ENCODE results near the gene PRPF19. TPM values are rescaled to one million over a fixed set of nuclear protein-coding genes. Genes with fewer than 3 reads are reported as not detected.

PRPF19 gene
- polyA plus RNA-seq, 2 of the 4 experiments (the other 2 are of a cell fraction), result 41.1 to 177 TPM

GRCh38 chr11:60933416-60934123, 27.2 kb upstream of the PRPF19 start:
- CTCF ChIA-PET, result interaction anchor here (0.7 to 2.0 kb wide), 5 partner anchors 8 to 36 kb away, joined by 3 to 6 read pairs (median 6); no protein-coding TSS in a partner anchor
- no peak for DNase-seq (ENCODE audit: low read depth in 1 of 2, low spot score in 1 of 2)
- POLR2A ChIA-PET, result no interaction called here
- H3K4me3 ChIP-seq, result no peak overlapping the region
- H3K27ac ChIP-seq, result no peak overlapping the region
- WGBS (ENCODE audit: missing lambda C conversion rate), result 95% methylated on average over 25 of the region's 37 CpGs
- no peaks in the 10 kb centered on the region for H3K9me3 ChIP-seq
- no peak for ATAC-seq
- no peak for TF ChIP-seq FOSL2 (IDR thresholded peaks at IDR 0.05)
- TF ChIP-seq FOSL2 (CRISPR knock-in tag; IDR thresholded peaks at IDR 0.05), result no peak
- TF ChIP-seq NR3C1 (IDR thresholded peaks at IDR 0.05), result no peak
- no peak for TF ChIP-seq CHD4 (IDR thresholded peaks at IDR 0.05; ENCODE audit: borderline replicate concordance)
- no peak for TF ChIP-seq CBX8 (IDR thresholded peaks at IDR 0.05)
- TF ChIP-seq CEBPB (IDR thresholded peaks at IDR 0.05), result no peak
- TF ChIP-seq TFCP2L1 (CRISPR knock-in tag; IDR thresholded peaks at IDR 0.05), result no peak
- TF ChIP-seq ATOH8 (CRISPR knock-in tag; IDR thresholded peaks at IDR 0.05; ENCODE audit: low read depth), result no peak
- TF ChIP-seq ELK1 (IDR thresholded peaks at IDR 0.05; ENCODE audit: low read depth, low read length), result no peak
- no peak for TF ChIP-seq TP53 (CRISPR knock-in tag; IDR thresholded peaks at IDR 0.05)
- TF ChIP-seq FOSB (CRISPR knock-in tag; IDR thresholded peaks at IDR 0.05), result no peak
- no peak for TF ChIP-seq PHF8 (IDR thresholded peaks at IDR 0.05; ENCODE audit: borderline replicate concordance, low read depth)
- no peaks in the 10 kb centered on the region for H3K4me1 ChIP-seq
- H3K4me2 ChIP-seq, result no peak overlapping the region
- no peak for FAIRE-seq

- Histone ChIP-seq H3K4me1 (no peaks in the 10 kb centered on the region), H3K4me2 (no peak overlapping the region), H3K9me3 (no peaks in the 10 kb centered on the region), H3K27ac (no peak overlapping the region), H3K4me3 (no peak overlapping the region)
- ATAC-seq (no peak), DNase-seq (ENCODE audit: low read depth in 1 of 2, low spot score in 1 of 2) (no peak), FAIRE-seq (no peak)
- ChIA-PET CTCF (interaction anchor here (1.4 to 1.7 kb wide), 2 partner anchors 8 to 9 kb away, joined by 6 to 8 read pairs; no protein-coding TSS in a partner anchor), POLR2A (no interaction called here)
- no peak for TF ChIP-seq CHD4 (IDR thresholded peaks at IDR 0.05; ENCODE audit: borderline replicate concordance)
- no peak for TF ChIP-seq MAZ (IDR thresholded peaks at IDR 0.05; ENCODE audit: borderline replicate concordance, low read depth, low read length)
- TF ChIP-seq HMGXB4 (CRISPR knock-in tag; IDR thresholded peaks at IDR 0.05; ENCODE audit: borderline replicate concordance), result no peak
- TF ChIP-seq HOXB5 (CRISPR knock-in tag; IDR thresholded peaks at IDR 0.05), result no peak
- TF ChIP-seq TP53 (CRISPR knock-in tag; IDR thresholded peaks at IDR 0.05), result no peak
- no peak for TF ChIP-seq KDM1A (IDR thresholded peaks at IDR 0.05; ENCODE audit: low read depth)
- TF ChIP-seq CHD2 (IDR thresholded peaks at IDR 0.05; ENCODE audit: low read length, partially characterized antibody), result no peak
- no peak for TF ChIP-seq NPAS2 (CRISPR knock-in tag; IDR thresholded peaks at IDR 0.05; ENCODE audit: borderline replicate concordance)
- TF ChIP-seq RARB (CRISPR knock-in tag; IDR thresholded peaks at IDR 0.05), result no peak
- TF ChIP-seq FOXS1 (CRISPR knock-in tag; IDR thresholded peaks at IDR 0.05), result no peak
- no peak for TF ChIP-seq USF2 (IDR thresholded peaks at IDR 0.05)
- no peak for TF ChIP-seq BCL3 (IDR thresholded peaks at IDR 0.05)
- TF ChIP-seq RFX5 (IDR thresholded peaks at IDR 0.05), result no peak
- TF ChIP-seq CTCF (IDR thresholded peaks at IDR 0.05), result no peak
- TF ChIP-seq FOSL2 (IDR thresholded peaks at IDR 0.05), result no peak
- TF ChIP-seq FOSL2 (CRISPR knock-in tag; IDR thresholded peaks at IDR 0.05), result no peak
- TF ChIP-seq ZC3H11A (IDR thresholded peaks at IDR 0.05), result no peak
- TF ChIP-seq JUNB (IDR thresholded peaks at IDR 0.05), result no peak
- TF ChIP-seq ESRRA (IDR thresholded peaks at IDR 0.05; ENCODE audit: borderline replicate concordance, low read length), result no peak
- WGBS (ENCODE audit: missing lambda C conversion rate), result 84% methylated on average over 5 of the region's 5 CpGs
Observed at GRCh38 chr11:60932605-60933356, 26.4 kb upstream of the PRPF19 start.

Measured in A549 (cell line).